Mesenchymal stem cell (in vitro differentiated cells and primary cell): Measurements from ENCODE around the gene KDM4B.
"Not testable (repeated sequence)": the region's sequence is repeated elsewhere in the genome, so short reads cannot be mapped to it uniquely, and the experiment has no call there.

Experiments
- DNase-seq: peaks from one replicate; pipeline ENCODE4 v3.0.0-alpha.2; 2013
- H2AFZ ChIP-seq: one replicate; pipeline ENCODE4 v1.6.1; 2013; ENCODE audit warnings: low read depth, mild to moderate bottlenecking, control low read depth, inconsistent platforms, low read length, moderate library complexity
- H2AK5ac ChIP-seq: 2 replicates; pipeline ENCODE4 v1.6.1; 2013; ENCODE audit warnings: low read length, moderate library complexity, mild to moderate bottlenecking, inconsistent platforms; ENCODE audit not compliant: severe bottlenecking
- H2BK120ac ChIP-seq: one replicate; pipeline ENCODE4 v1.6.1; 2013; ENCODE audit warnings: low read depth, mild to moderate bottlenecking, inconsistent platforms, low read length, moderate library complexity
- H2BK12ac ChIP-seq, 2 experiments: one replicate each; pipeline ENCODE4 v1.6.1; 2013; ENCODE audit warnings: inconsistent platforms in 2 of 2, low read length in 2 of 2, mild to moderate bottlenecking in 2 of 2, moderate library complexity in 2 of 2, control low read depth in 1 of 2
- H2BK15ac ChIP-seq: one replicate; pipeline ENCODE4 v1.6.1; 2013; ENCODE audit warnings: mild to moderate bottlenecking, low read depth, inconsistent platforms; ENCODE audit not compliant: poor library complexity, severe bottlenecking
- H2BK5ac ChIP-seq: 2 replicates; pipeline ENCODE4 v1.6.1; 2013; ENCODE audit warnings: low read depth, mild to moderate bottlenecking, low read length, control low read depth, inconsistent platforms; ENCODE audit not compliant: poor library complexity, severe bottlenecking
- H3K14ac ChIP-seq, 2 experiments: one replicate each; pipeline ENCODE4 v1.6.1; 2013; ENCODE audit warnings: inconsistent platforms in 2 of 2, low read length in 2 of 2, control low read depth in 1 of 2, mild to moderate bottlenecking in 1 of 2, moderate library complexity in 1 of 2
- H3K18ac ChIP-seq, 2 experiments: one replicate each; pipeline ENCODE4 v1.6.1; 2013; ENCODE audit warnings: inconsistent platforms in 2 of 2, low read length in 2 of 2, control low read depth in 1 of 2, low read depth in 1 of 2, mild to moderate bottlenecking in 1 of 2
- H3K23ac ChIP-seq, 2 experiments: one replicate each; pipeline ENCODE4 v1.6.1; 2013; ENCODE audit warnings: inconsistent platforms in 2 of 2, low read length in 2 of 2, mild to moderate bottlenecking in 2 of 2, moderate library complexity in 2 of 2, control low read depth in 1 of 2
- H3K27ac ChIP-seq: 2 replicates; pipeline ENCODE4 v1.5.1; 2013; ENCODE audit warnings: mild to moderate bottlenecking, moderate library complexity, low read length, control low read depth, inconsistent platforms; ENCODE audit not compliant: poor library complexity, severe bottlenecking
- H3K27me3 ChIP-seq, 2 experiments: 2 replicates each; pipeline versions ENCODE4 v1.6.1 to v1.7.0; 2013; ENCODE audit warnings: low read length in 2 of 2, mild to moderate bottlenecking in 2 of 2, moderate library complexity in 2 of 2, control low read depth in 1 of 2, inconsistent platforms in 1 of 2; ENCODE audit not compliant: control insufficient read depth in 1 of 2, insufficient read depth in 1 of 2
- H3K36me3 ChIP-seq, 2 experiments: 2 replicates each; pipeline versions ENCODE4 v1.6.1 to v1.7.0; 2013; ENCODE audit warnings: low read length in 2 of 2, control low read depth in 1 of 2, inconsistent platforms in 1 of 2, low read depth in 1 of 2, mild to moderate bottlenecking in 1 of 2; ENCODE audit not compliant: insufficient read depth in 2 of 2, control insufficient read depth in 1 of 2
- H3K4ac ChIP-seq, 2 experiments: one replicate each; pipeline ENCODE4 v1.6.1; 2013; ENCODE audit warnings: inconsistent platforms in 2 of 2, low read length in 2 of 2, mild to moderate bottlenecking in 2 of 2, moderate library complexity in 2 of 2, control low read depth in 1 of 2, low read depth in 1 of 2
- H3K4me1 ChIP-seq: 2 replicates; pipeline ENCODE4 v1.6.1; 2013; ENCODE audit warnings: low read depth, low read length, control low read depth; ENCODE audit not compliant: control insufficient read depth, insufficient read depth
- H3K4me2 ChIP-seq: 2 replicates; pipeline ENCODE4 v1.6.1; 2013; ENCODE audit warnings: low read length, mild to moderate bottlenecking, inconsistent platforms; ENCODE audit not compliant: poor library complexity, severe bottlenecking
- H3K4me3 ChIP-seq, 2 experiments: 2 replicates each; pipeline versions ENCODE4 v1.5.1 to v1.7.0; 2013; ENCODE audit warnings: low read length in 2 of 2, mild to moderate bottlenecking in 2 of 2, control low read depth in 1 of 2, low read depth in 1 of 2; ENCODE audit not compliant: insufficient read depth in 1 of 2
- H3K79me1 ChIP-seq: replicated peaks from 2 replicates; pipeline ENCODE4 v1.6.1; 2013; ENCODE audit warnings: mild to moderate bottlenecking, control low read depth, low read length, inconsistent platforms; ENCODE audit not compliant: poor library complexity, severe bottlenecking
- H3K9ac ChIP-seq: 2 replicates; pipeline ENCODE4 v1.7.0; 2013; ENCODE audit warnings: mild to moderate bottlenecking, low read length, moderate library complexity
- H3K9me3 ChIP-seq: 2 replicates; pipeline ENCODE4 v1.7.0; 2013; ENCODE audit warnings: mild to moderate bottlenecking, low read length; ENCODE audit not compliant: control insufficient read depth
- H4K8ac ChIP-seq: one replicate; pipeline ENCODE4 v1.6.1; 2013; ENCODE audit warnings: inconsistent platforms, mild to moderate bottlenecking, low read length, moderate library complexity
- H4K91ac ChIP-seq: one replicate; pipeline ENCODE4 v1.6.1; 2013; ENCODE audit warnings: mild to moderate bottlenecking, low read length, inconsistent platforms
- WGBS: methylation state at CpG from one replicate; pipeline ENCODE4 v1.1.7; 2013; ENCODE audit warnings: mixed read lengths; 5-methylcytosine and 5-hydroxymethylcytosine counted together

The KDM4B gene

GRCh38 chr19:5193192-5193591, 224.3 kb downstream of the KDM4B start:
- Histone ChIP-seq H3K14ac (no peak overlapping the region), H2BK120ac (no peak overlapping the region), H3K4me3 (no peak overlapping the region), H2AFZ (no peak overlapping the region), H3K27ac (no peak overlapping the region), H4K91ac (no peak overlapping the region), H3K9ac (no peak overlapping the region), H3K4me1 (no peaks in the 10 kb centered on the region), H3K9me3 (no peaks in the 10 kb centered on the region), H3K4ac (no peak overlapping the region), H2AK5ac (no peak overlapping the region), H2BK5ac (no peak overlapping the region), H3K23ac (no peak overlapping the region), H3K79me1 (no peaks in the 10 kb centered on the region), H3K4me2 (no peak overlapping the region), H3K27me3 (no peaks in the 10 kb centered on the region), H3K36me3 (no peaks in the 10 kb centered on the region), H2BK12ac (no peak overlapping the region), H2BK15ac (no peak overlapping the region), H3K18ac (no peak overlapping the region), H4K8ac (no peak overlapping the region)
- DNase-seq, result no peak
- 70% methylated on average over 6 of the region's 7 CpGs for WGBS

DNA sequence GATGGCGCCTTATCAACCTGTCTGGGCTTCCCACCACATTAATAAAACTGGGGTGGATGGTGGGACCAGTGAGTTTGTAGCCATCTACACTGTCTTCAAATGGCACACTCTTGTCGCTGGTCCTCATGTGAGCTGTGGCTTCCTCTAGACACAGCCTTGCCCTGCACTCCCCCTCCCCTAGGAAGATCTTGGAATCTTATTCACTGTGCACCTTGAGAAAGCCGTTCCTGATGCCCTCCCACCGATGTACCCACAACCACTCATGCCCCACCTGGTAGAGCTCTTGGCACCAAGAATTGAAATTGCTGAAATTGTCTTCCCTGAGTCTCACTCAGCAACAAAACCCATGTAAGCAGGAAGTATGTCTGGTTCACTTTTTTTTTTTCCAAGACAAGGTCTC, 225.7 kb downstream of the KDM4B start:
- Histone ChIP-seq H3K4ac (no peak overlapping the region), H3K18ac (no peak overlapping the region), H3K4me1 (no peaks in the 10 kb centered on the region), H3K36me3 (no peaks in the 10 kb centered on the region), H3K27me3 (no peaks in the 10 kb centered on the region), H3K9me3 (peaks cover 2% of the 10 kb centered on the region), H4K8ac (no peak overlapping the region), H3K23ac (no peak overlapping the region), H2BK5ac (no peak overlapping the region), H2AFZ (no peak overlapping the region), H3K14ac (no peak overlapping the region), H2BK15ac (no peak overlapping the region), H3K9ac (no peak overlapping the region), H2BK12ac (no peak overlapping the region), H2AK5ac (no peak overlapping the region), H4K91ac (no peak overlapping the region), H3K79me1 (no peaks in the 10 kb centered on the region), H2BK120ac (no peak overlapping the region), H3K4me3 (no peak overlapping the region), H3K27ac (no peak overlapping the region), H3K4me2 (no peak overlapping the region)
- 93% methylated on average over 4 of the region's 4 CpGs for WGBS
- DNase-seq, result no peak

DNA sequence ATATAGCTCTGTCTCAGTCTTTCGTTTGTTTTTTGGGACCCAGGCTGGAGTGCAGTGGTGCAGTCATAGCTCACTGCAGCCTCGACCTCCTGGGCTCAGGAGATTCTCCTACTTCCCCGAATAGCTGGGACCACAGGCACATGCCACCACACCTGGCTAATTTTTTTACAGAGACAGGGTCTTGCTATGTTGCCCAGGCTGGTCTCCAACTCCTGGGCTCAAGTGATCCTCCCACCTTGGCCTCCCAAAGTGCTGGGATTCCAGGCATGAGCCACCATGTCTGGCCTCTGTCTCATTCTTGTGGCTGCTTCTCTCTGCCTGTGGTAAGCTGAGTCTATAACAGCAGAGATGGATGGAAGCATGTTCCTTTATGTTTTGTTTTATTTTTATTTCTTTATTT, 226.7 kb downstream of the KDM4B start:
- H2BK12ac ChIP-seq, H2AK5ac ChIP-seq, H2BK15ac ChIP-seq, H3K4ac ChIP-seq, H3K4me1 ChIP-seq, H3K4me2 ChIP-seq, H2BK120ac ChIP-seq, H2BK5ac ChIP-seq, H3K27ac ChIP-seq, H4K8ac ChIP-seq, H3K79me1 ChIP-seq, H3K9ac ChIP-seq, DNase-seq, H2AFZ ChIP-seq, H3K14ac ChIP-seq, H3K9me3 ChIP-seq, H4K91ac ChIP-seq, H3K4me3 ChIP-seq, H3K18ac ChIP-seq, H3K36me3 ChIP-seq, H3K27me3 ChIP-seq, H3K23ac ChIP-seq: not testable (repeated sequence)
- 90% methylated on average over 3 of the region's 3 CpGs for WGBS

- Histone ChIP-seq H4K91ac (no peak overlapping the region), H2BK12ac (no peak overlapping the region), H2AK5ac (no peak overlapping the region), H3K9me3 (peaks cover 19% of the 10 kb centered on the region), H3K4ac (no peak overlapping the region), H2BK120ac (no peak overlapping the region), H3K27ac (no peak overlapping the region), H3K4me2 (no peak overlapping the region), H2BK5ac (no peak overlapping the region), H3K4me3 (no peak overlapping the region), H2BK15ac (no peak overlapping the region), H3K27me3 (no peaks in the 10 kb centered on the region), H3K36me3 (no peaks in the 10 kb centered on the region), H3K23ac (no peak overlapping the region), H2AFZ (no peak overlapping the region), H3K79me1 (no peaks in the 10 kb centered on the region), H4K8ac (no peak overlapping the region), H3K18ac (no peak overlapping the region), H3K9ac (no peak overlapping the region), H3K4me1 (no peaks in the 10 kb centered on the region), H3K14ac (no peak overlapping the region)
- no peak for DNase-seq
- 93% methylated on average over 5 of the region's 5 CpGs for WGBS
Observed at GRCh38 chr19:5196832-5197231, 227.9 kb downstream of the KDM4B start.
